Caco-2 (cell line): Measurements from ENCODE around the gene TNS3. TPM values are rescaled to one million over a fixed set of nuclear protein-coding genes. Genes with fewer than 3 reads are reported as not detected.

Source experiments
- BruUV-seq: library from RNA; stranded (reverse); fragments of 400-500 nt; replicated peaks from 2 replicates; lab custom pipeline; 2021; lab: Mats Ljungman, UMichigan
- CTCF ChIA-PET: fragments of 300-600 bp; sonication (Branson Sonifier 250); formaldehyde crosslinking; loops from one replicate; lab custom pipeline; 2022; ENCODE audit warnings: antibody characterized with exemption; lab: Charles Lee
- POLR2A ChIA-PET: fragments of 300-600 bp; sonication (Branson Sonifier 250); formaldehyde crosslinking; loops from one replicate; lab custom pipeline; 2022; ENCODE audit warnings: antibody characterized with exemption; lab: Charles Lee
- DNase-seq, 2 experiments: peaks; one replicate each; pipeline versions ENCODE4 v3.0.0 to v3.0.0-alpha.2; 2020 to 2022
- H3K27me3 ChIP-seq: replicated peaks from 2 replicates; pipeline ENCODE4 v1.6.0; 2011; ENCODE audit warnings: low read length; ENCODE audit not compliant: control insufficient read depth, insufficient read depth
- H3K36me3 ChIP-seq: 2 replicates; pipeline ENCODE4 v1.5.1; 2011; ENCODE audit warnings: low read length; ENCODE audit not compliant: control insufficient read depth, insufficient read depth
- H3K4me1 ChIP-seq: fragments of 250-450 bp; sonication (Bioruptor Pico); 2 replicates; pipeline ENCODE4 v1.5.1; 2020; ENCODE audit warnings: mild to moderate bottlenecking
- H3K4me3 ChIP-seq: 2 replicates; pipeline ENCODE4 v1.5.1; 2011; ENCODE audit warnings: low read depth, mild to moderate bottlenecking, control low read depth, low read length
- H3K9me3 ChIP-seq: fragments of 250-450 bp; sonication (Bioruptor Pico); 2 replicates; pipeline ENCODE4 v1.5.1; 2020; ENCODE audit warnings: mild to moderate bottlenecking, moderate library complexity
- H3K27ac Mint-ChIP-seq: one replicate; pipeline ENCODE4 v1.8.0; 2022; ENCODE audit warnings: mixed read lengths; ENCODE audit not compliant: unreplicated experiment
- H3K27me3 Mint-ChIP-seq: one replicate; pipeline ENCODE4 v1.8.0; 2022; ENCODE audit warnings: mixed read lengths; ENCODE audit not compliant: insufficient read depth, unreplicated experiment
- H3K36me3 Mint-ChIP-seq: one replicate; pipeline ENCODE4 v1.8.0; 2022; ENCODE audit warnings: mild to moderate bottlenecking, mixed read lengths; ENCODE audit not compliant: insufficient read depth, unreplicated experiment
- H3K4me1 Mint-ChIP-seq: one replicate; pipeline ENCODE4 v1.8.0; 2022; ENCODE audit warnings: low read depth, mixed read lengths; ENCODE audit not compliant: unreplicated experiment
- H3K4me3 Mint-ChIP-seq: one replicate; pipeline ENCODE4 v1.8.0; 2022; ENCODE audit warnings: mild to moderate bottlenecking, moderate library complexity, mixed read lengths; ENCODE audit not compliant: unreplicated experiment
- H3K9me3 Mint-ChIP-seq: one replicate; pipeline ENCODE4 v1.8.0; 2022; ENCODE audit warnings: mixed read lengths; ENCODE audit not compliant: unreplicated experiment
- CTCF ChIP-seq, 2 experiments: fragments of 200-600 bp in 1 of 2; IDR thresholded peaks; 1 replicate in 1 of 2; 2 replicates in 1 of 2; pipeline versions ENCODE4 v1.5.1 to v1.8.0; 2011 to 2022; ENCODE audit warnings: antibody characterized with exemption in 1 of 2, control low read depth in 1 of 2, inconsistent platforms in 1 of 2, low read depth in 1 of 2, low read length in 1 of 2, mild to moderate bottlenecking in 1 of 2, moderate library complexity in 1 of 2; ENCODE audit not compliant: insufficient read depth in 1 of 2, severe bottlenecking in 1 of 2, unreplicated experiment in 1 of 2
- intact Hi-C: fragments of 100-400 bp; cut with micrococcal nuclease; formaldehyde crosslinking; loops from one replicate; pipeline ENCODE4 v1.10.0; 2022; ENCODE audit not compliant: unreplicated experiment
- total RNA-seq: library from RNA; stranded (reverse); gene quantifications from 2 replicates; pipeline ENCODE4 v1.2.3, GENCODE V29; 2022

The TNS3 gene
- total RNA-seq, 1 experiment from 2014 or later = 263 TPM

- Mint-ChIP-seq H3K27me3 (no peaks in the 10 kb centered on the region), H3K4me3 (no peak overlapping the region), H3K36me3 (peaks cover 90% of the 10 kb centered on the region), H3K9me3 (no peaks in the 10 kb centered on the region), H3K4me1 (peaks cover 31% of the 10 kb centered on the region), H3K27ac (peak overlapping the region; percentile 18)
- no TSS peak for BruUV-seq
- peaks cover 3% of the 10 kb centered on the region; the same call in 1 of the 2 replicates for H3K4me1 ChIP-seq
- ChIA-PET CTCF (no interaction called here), POLR2A (no interaction called here)
- H3K9me3 ChIP-seq = no peaks in the 10 kb centered on the region
- peaks cover 1% of the 10 kb centered on the region; the same call in 1 of the 2 replicates for H3K36me3 ChIP-seq
- intact Hi-C loops = no loop called here
- no peak for TF ChIP-seq CTCF (IDR thresholded peaks at IDR 0.05; ENCODE audit: insufficient read depth in 1 of 2, low read depth in 1 of 2, low read length in 1 of 2, severe bottlenecking in 1 of 2, unreplicated experiment in 1 of 2)
- no peak overlapping the region for H3K4me3 ChIP-seq
- DNase-seq = no peak
- no peaks in the 10 kb centered on the region for H3K27me3 ChIP-seq
Measured at GRCh38 chr7:47451851-47452205, 130.1 kb downstream of the TNS3 start.

GRCh38 chr7:47449810-47450590 lies 131.9 kb downstream of the TNS3 start:
- Mint-ChIP-seq H3K27me3 (no peaks in the 10 kb centered on the region), H3K27ac (peak overlapping the region; percentile 36), H3K4me1 (peaks cover 25% of the 10 kb centered on the region), H3K9me3 (no peaks in the 10 kb centered on the region), H3K36me3 (peaks cover 93% of the 10 kb centered on the region), H3K4me3 (no peak overlapping the region)
- H3K9me3 ChIP-seq = no peaks in the 10 kb centered on the region
- no peaks in the 10 kb centered on the region for H3K27me3 ChIP-seq
- intact Hi-C loops = no loop called here
- ChIA-PET POLR2A (no interaction called here), CTCF (no interaction called here)
- no peak for DNase-seq
- H3K36me3 ChIP-seq = peaks cover 1% of the 10 kb centered on the region; the same call in 1 of the 2 replicates
- BruUV-seq = no TSS peak
- no peak overlapping the region for H3K4me3 ChIP-seq
- H3K4me1 ChIP-seq = peaks cover 2% of the 10 kb centered on the region; the same call in 1 of the 2 replicates
- TF ChIP-seq CTCF (IDR thresholded peaks at IDR 0.05; ENCODE audit: insufficient read depth in 1 of 2, low read depth in 1 of 2, low read length in 1 of 2, severe bottlenecking in 1 of 2, unreplicated experiment in 1 of 2) = no peak

GRCh38 chr7:47448971-47449370 lies 132.9 kb downstream of the TNS3 start:
- Histone ChIP-seq H3K27me3 (no peaks in the 10 kb centered on the region), H3K36me3 (peaks cover 1% of the 10 kb centered on the region; the same call in 1 of the 2 replicates), H3K9me3 (no peaks in the 10 kb centered on the region), H3K4me1 (peaks cover 2% of the 10 kb centered on the region; the same call in 1 of the 2 replicates), H3K4me3 (no peak overlapping the region)
- Mint-ChIP-seq H3K4me1 (peaks cover 31% of the 10 kb centered on the region), H3K36me3 (peaks cover 93% of the 10 kb centered on the region), H3K27me3 (no peaks in the 10 kb centered on the region), H3K9me3 (no peaks in the 10 kb centered on the region), H3K27ac (peak overlapping the region; percentile 36), H3K4me3 (no peak overlapping the region)
- POLR2A ChIA-PET = no interaction called here
- no peak for TF ChIP-seq CTCF (IDR thresholded peaks at IDR 0.05; ENCODE audit: insufficient read depth in 1 of 2, low read depth in 1 of 2, low read length in 1 of 2, severe bottlenecking in 1 of 2, unreplicated experiment in 1 of 2)
- intact Hi-C loops = no loop called here
- DNase-seq = no peak
- BruUV-seq = no TSS peak
- CTCF ChIA-PET = no interaction called here
